B cell (primary cell): ENCODE data around the gene IGLON5. TPM values are rescaled to one million over a fixed set of nuclear protein-coding genes. Genes with fewer than 3 reads are reported as not detected.

Experiments
- ATAC-seq: fragments of 200-7000 bp; cut with Tn5 transposase; one replicate; pipeline ENCODE4 v1.10.0; 2021; ENCODE audit warnings: low read depth, mild to moderate bottlenecking, moderate number of reproducible peaks, moderate library complexity
- CTCF ChIA-PET: fragments of 350-600 bp; sonication (Branson Sonifier 250); formaldehyde crosslinking; loops from one replicate; lab custom pipeline; 2021; ENCODE audit warnings: antibody characterized with exemption, inconsistent platforms; lab: Charles Lee
- POLR2A ChIA-PET: fragments of 350-600 bp; sonication (Branson Sonifier 250); formaldehyde crosslinking; loops from one replicate; lab custom pipeline; 2021; ENCODE audit warnings: antibody characterized with exemption; lab: Charles Lee
- DNase-seq: peaks from one replicate; pipeline ENCODE4 v3.0.0; 2013
- H2AFZ ChIP-seq: 2 replicates; pipeline ENCODE4 v1.6.1; 2012; ENCODE audit warnings: mild to moderate bottlenecking, low read depth, low read length; ENCODE audit not compliant: insufficient read depth, poor library complexity, severe bottlenecking
- H3K27ac ChIP-seq, 2 donors: 1 replicate in 1 of 2; 2 replicates in 1 of 2; pipeline ENCODE4 v1.5.1; 2012 to 2013; ENCODE audit warnings: low read length in 2 of 2, mild to moderate bottlenecking in 2 of 2, moderate library complexity in 1 of 2
- H3K27me3 ChIP-seq, 4 experiments: fragments of 200-600 bp in 1 of 4; sonication (generic) in 1 of 4; replicated peaks in 1 of 4; 1 replicate in 2 of 4; 2 replicates in 2 of 4; pipeline versions ENCODE4 v1.6.1 to v1.7.0; 2013 to 2016; ENCODE audit warnings: low read length in 3 of 4, mild to moderate bottlenecking in 2 of 4, mixed read lengths in 1 of 4, moderate library complexity in 1 of 4; ENCODE audit not compliant: insufficient read depth in 4 of 4, control insufficient read depth in 3 of 4; ENCODE audit errors: control extremely low read depth in 1 of 4
- H3K36me3 ChIP-seq, 2 experiments: replicated peaks in 1 of 2; 1 replicate in 1 of 2; 2 replicates in 1 of 2; pipeline versions ENCODE4 v1.6.1 to v1.7.1; 2013; ENCODE audit warnings: low read length in 1 of 2; ENCODE audit not compliant: insufficient read depth in 2 of 2, control insufficient read depth in 1 of 2; ENCODE audit errors: control extremely low read depth in 1 of 2, extremely low read depth in 1 of 2
- H3K4me1 ChIP-seq, 2 donors: fragments of 200-600 bp in 1 of 2; sonication (generic) in 1 of 2; 1 replicate in 1 of 2; 2 replicates in 1 of 2; pipeline versions ENCODE4 v1.5.1 to v1.6.1; 2013 to 2017; ENCODE audit warnings: low read length in 2 of 2; ENCODE audit not compliant: control insufficient read depth in 2 of 2, insufficient read depth in 2 of 2
- H3K4me2 ChIP-seq: replicated peaks from 2 replicates; pipeline ENCODE3; 2012; ENCODE audit warnings: mild to moderate bottlenecking, low read depth, low read length; ENCODE audit not compliant: poor library complexity, severe bottlenecking
- H3K4me3 ChIP-seq, 5 experiments: fragments of 200-600 bp in 1 of 5; sonication (generic) in 1 of 5; 1 replicate in 3 of 5; 2 replicates in 2 of 5; pipeline versions ENCODE4 v1.5.1 to v1.7.0; 2011 to 2016; ENCODE audit warnings: low read length in 4 of 5, mild to moderate bottlenecking in 4 of 5, low read depth in 2 of 5, control low read depth in 1 of 5, moderate library complexity in 1 of 5; ENCODE audit not compliant: insufficient read depth in 1 of 5; ENCODE audit errors: control extremely low read depth in 1 of 5, extremely low read depth in 1 of 5
- H3K79me2 ChIP-seq: fragments of 200-600 bp; sonication (generic); one replicate; pipeline ENCODE4 v1.6.0; 2016; ENCODE audit warnings: low read length; ENCODE audit not compliant: control insufficient read depth, insufficient read depth
- H3K9ac ChIP-seq: fragments of 200-600 bp; sonication (generic); 2 replicates; pipeline ENCODE4 v1.6.1; 2017; ENCODE audit warnings: mild to moderate bottlenecking, low read length, moderate library complexity
- H3K9me3 ChIP-seq, 3 donors: one replicate each; pipeline versions ENCODE4 v1.6.1 to v1.7.1; 2013; ENCODE audit warnings: low read length in 2 of 3; ENCODE audit not compliant: control insufficient read depth in 2 of 3, insufficient read depth in 1 of 3; ENCODE audit errors: control extremely low read depth in 1 of 3
- H4K20me1 ChIP-seq: 2 replicates; pipeline ENCODE4 v1.6.0; 2012; ENCODE audit warnings: mild to moderate bottlenecking, low read length; ENCODE audit not compliant: insufficient read depth, control insufficient read depth, poor library complexity, severe bottlenecking
- H3K27ac Mint-ChIP-seq: one replicate; pipeline ENCODE4 v1.8.0; 2021; ENCODE audit warnings: mixed read lengths
- H3K27me3 Mint-ChIP-seq: one replicate; pipeline ENCODE4 v1.8.0; 2021; ENCODE audit warnings: mixed read lengths
- H3K4me1 Mint-ChIP-seq: one replicate; pipeline ENCODE4 v1.8.0; 2021; ENCODE audit warnings: mixed read lengths
- H3K4me3 Mint-ChIP-seq: one replicate; pipeline ENCODE4 v1.8.0; 2021; ENCODE audit warnings: mixed read lengths
- H3K9me3 Mint-ChIP-seq: one replicate; pipeline ENCODE4 v1.8.0; 2022; ENCODE audit warnings: mixed read lengths; ENCODE audit not compliant: insufficient read depth
- EZH2 ChIP-seq: IDR thresholded peaks from 2 replicates; pipeline ENCODE4 v1.6.1; 2012; ENCODE audit warnings: borderline replicate concordance, low read depth, mild to moderate bottlenecking, moderate library complexity, low read length; ENCODE audit not compliant: insufficient read depth, poor library complexity, severe bottlenecking
- WGBS: methylation state at CpG from one replicate; pipeline ENCODE4 v1.1.5; 2013; ENCODE audit warnings: missing lambda C conversion rate; ENCODE audit not compliant: insufficient coverage; 5-methylcytosine and 5-hydroxymethylcytosine counted together
- intact Hi-C: fragments of 100-400 bp; cut with micrococcal nuclease; formaldehyde crosslinking; loops from one replicate; pipeline ENCODE4 v1.10.0; 2022
- polyA plus RNA-seq: library from polyadenylated mRNA; depleted of rRNA; stranded (reverse); fragments of >200 nt; gene quantifications from 2 replicates; pipeline ENCODE4 v1.2.3, GENCODE V29; 2012
- total RNA-seq, 2 donors: library from RNA; stranded (reverse); fragments of 120-200 nt in 1 of 2; gene quantifications; 1 replicate in 1 of 2; 2 replicates in 1 of 2; pipeline versions ENCODE4 v1.2.3 to v1.2.4, GENCODE V29; 2013 to 2022
- TF ChIP-seq, protein P1 (sequence below): fragments of 200-600 bp; IDR thresholded peaks from one replicate; pipeline ENCODE4 v1.8.0; 2022; ENCODE audit warnings: antibody characterized with exemption, mild to moderate bottlenecking

The IGLON5 gene
- total and polyA plus RNA-seq, 2 donors (not counting 1 experiment from before 2014, with no cell fraction given): not detected

DNA sequence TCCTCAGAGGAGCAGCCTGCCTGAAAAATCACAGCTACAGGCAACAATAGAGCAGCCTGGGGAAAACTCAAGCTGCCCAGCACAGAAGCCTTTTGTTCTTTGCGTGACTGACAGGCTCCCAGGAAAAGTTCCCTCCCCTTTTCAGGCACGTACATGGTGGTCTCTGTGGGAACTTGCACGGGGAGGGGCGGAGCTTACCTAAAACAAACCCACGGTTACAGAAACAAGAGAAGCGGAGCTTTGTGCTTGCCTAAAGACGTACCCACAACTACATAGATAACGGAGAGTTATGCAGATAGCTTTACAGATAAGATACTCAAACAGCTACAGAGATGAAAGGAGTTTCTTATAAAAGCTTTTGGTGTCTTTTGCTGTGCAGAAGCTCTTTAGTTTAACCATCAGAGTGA, 43.3 kb downstream of the IGLON5 start:
- H3K4me2 ChIP-seq: no peak overlapping the region
- ChIA-PET CTCF (no interaction called here), POLR2A (no interaction called here)
- no peaks in the 10 kb centered on the region for H4K20me1 ChIP-seq
- H3K4me3 ChIP-seq: no peak overlapping the region
- ATAC-seq (no peak), DNase-seq (no peak)
- no peaks in the 10 kb centered on the region for H3K27me3 ChIP-seq
- Mint-ChIP-seq H3K4me1 (peaks cover 1% of the 10 kb centered on the region), H3K9me3 (no peaks in the 10 kb centered on the region), H3K27ac (no peak overlapping the region), H3K27me3 (no peaks in the 10 kb centered on the region), H3K4me3 (no peak overlapping the region)
- no peak overlapping the region for H3K27ac ChIP-seq
- H3K9ac ChIP-seq: no peak overlapping the region
- H3K4me1 ChIP-seq: no peaks in the 10 kb centered on the region
- no peaks in the 10 kb centered on the region for H3K9me3 ChIP-seq
- peaks cover 0 to 21% of the 10 kb centered on the region in 2 experiments for H3K36me3 ChIP-seq
- TF ChIP-seq, protein P1, sequence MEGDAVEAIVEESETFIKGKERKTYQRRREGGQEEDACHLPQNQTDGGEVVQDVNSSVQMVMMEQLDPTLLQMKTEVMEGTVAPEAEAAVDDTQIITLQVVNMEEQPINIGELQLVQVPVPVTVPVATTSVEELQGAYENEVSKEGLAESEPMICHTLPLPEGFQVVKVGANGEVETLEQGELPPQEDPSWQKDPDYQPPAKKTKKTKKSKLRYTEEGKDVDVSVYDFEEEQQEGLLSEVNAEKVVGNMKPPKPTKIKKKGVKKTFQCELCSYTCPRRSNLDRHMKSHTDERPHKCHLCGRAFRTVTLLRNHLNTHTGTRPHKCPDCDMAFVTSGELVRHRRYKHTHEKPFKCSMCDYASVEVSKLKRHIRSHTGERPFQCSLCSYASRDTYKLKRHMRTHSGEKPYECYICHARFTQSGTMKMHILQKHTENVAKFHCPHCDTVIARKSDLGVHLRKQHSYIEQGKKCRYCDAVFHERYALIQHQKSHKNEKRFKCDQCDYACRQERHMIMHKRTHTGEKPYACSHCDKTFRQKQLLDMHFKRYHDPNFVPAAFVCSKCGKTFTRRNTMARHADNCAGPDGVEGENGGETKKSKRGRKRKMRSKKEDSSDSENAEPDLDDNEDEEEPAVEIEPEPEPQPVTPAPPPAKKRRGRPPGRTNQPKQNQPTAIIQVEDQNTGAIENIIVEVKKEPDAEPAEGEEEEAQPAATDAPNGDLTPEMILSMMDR: no peak
- no peak for TF ChIP-seq EZH2
- intact Hi-C loops: no loop called here
- 90% methylated on average over 3 of the region's 8 CpGs for WGBS
- H3K79me2 ChIP-seq: peaks cover 9% of the 10 kb centered on the region
- H2AFZ ChIP-seq: no peak overlapping the region

DNA sequence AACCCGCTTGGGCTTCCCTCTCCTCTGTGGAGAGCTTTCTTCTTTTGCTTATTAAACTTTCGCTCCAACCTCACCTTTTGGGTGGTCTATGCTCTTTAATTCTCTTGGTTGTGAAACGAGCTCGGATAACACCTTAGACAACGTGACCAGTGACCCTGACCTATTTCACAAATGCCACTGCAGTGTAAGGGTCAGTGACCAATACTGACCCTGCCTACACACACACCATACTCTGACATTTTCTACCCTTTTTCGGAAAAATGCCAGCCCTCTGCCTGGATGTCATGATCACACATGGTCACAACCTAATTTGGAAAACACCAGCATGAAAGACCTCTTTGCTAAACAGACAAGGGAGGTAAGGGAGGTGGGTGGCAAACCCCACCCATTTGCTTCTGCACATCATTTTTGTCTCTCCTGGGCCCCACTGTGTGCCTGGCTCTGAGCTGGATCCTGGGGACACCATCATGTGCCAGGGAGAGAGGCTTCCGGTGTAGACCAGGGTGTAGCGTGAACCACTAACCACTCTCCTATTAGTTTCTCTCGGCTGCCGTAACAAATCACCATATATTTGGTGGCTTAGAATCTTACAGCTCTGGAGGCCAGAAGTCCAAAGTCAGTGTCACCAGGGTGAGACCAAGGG, 44.8 kb downstream of the IGLON5 start:
- intact Hi-C loops: no loop called here
- H4K20me1 ChIP-seq: no peaks in the 10 kb centered on the region
- H3K9me3 ChIP-seq: no peaks in the 10 kb centered on the region
- peaks cover 0 to 9% of the 10 kb centered on the region in 2 experiments for H3K36me3 ChIP-seq
- Mint-ChIP-seq H3K27ac (no peak overlapping the region), H3K4me1 (peaks cover 1% of the 10 kb centered on the region), H3K27me3 (no peaks in the 10 kb centered on the region), H3K4me3 (no peak overlapping the region), H3K9me3 (no peaks in the 10 kb centered on the region)
- H3K4me2 ChIP-seq: no peak overlapping the region
- no peak overlapping the region for H3K4me3 ChIP-seq
- no peak overlapping the region for H3K27ac ChIP-seq
- TF ChIP-seq, protein P1: no peak
- no peak for TF ChIP-seq EZH2
- 97% methylated on average over 8 of the region's 10 CpGs for WGBS
- ChIA-PET CTCF (interaction anchor here (1.4 kb wide), 1 partner anchor 16 kb away, joined by 3 read pairs; no protein-coding TSS in a partner anchor), POLR2A (no interaction called here)
- H3K4me1 ChIP-seq: no peaks in the 10 kb centered on the region
- ATAC-seq (no peak), DNase-seq (no peak)
- H3K9ac ChIP-seq: no peak overlapping the region
- no peaks in the 10 kb centered on the region for H3K27me3 ChIP-seq
- H3K79me2 ChIP-seq: peaks cover 9% of the 10 kb centered on the region
- no peak overlapping the region for H2AFZ ChIP-seq
